Fibroblast of lung (primary cell): ENCODE results near the gene MYCBP. TPM values are rescaled to one million over a fixed set of nuclear protein-coding genes. Genes with fewer than 3 reads are reported as not detected.

Experiments
- DNase-seq, 2 donors: peaks; one replicate each; pipeline versions ENCODE4 v3.0.0 to v3.0.0-alpha.2; 2010; ENCODE audit warnings: low read depth in 2 of 2
- H2AFZ ChIP-seq: 2 replicates; pipeline ENCODE4 v1.5.1; 2012; ENCODE audit warnings: low read length, control low read depth, inconsistent platforms
- H3K27ac ChIP-seq: 2 replicates; pipeline ENCODE4 v1.5.1; 2011; ENCODE audit warnings: low read length, control low read depth; ENCODE audit not compliant: insufficient read depth
- H3K27me3 ChIP-seq: 2 replicates; pipeline ENCODE4 v1.5.1; 2011; ENCODE audit warnings: mild to moderate bottlenecking, low read length; ENCODE audit not compliant: control insufficient read depth, insufficient read depth
- H3K36me3 ChIP-seq: 2 replicates; pipeline ENCODE4 v1.5.1; 2011; ENCODE audit warnings: low read length; ENCODE audit not compliant: control insufficient read depth, insufficient read depth
- H3K4me1 ChIP-seq: 2 replicates; pipeline ENCODE4 v1.5.1; 2011; ENCODE audit warnings: low read length; ENCODE audit not compliant: control insufficient read depth, insufficient read depth; ENCODE audit errors: extremely low read depth
- H3K4me2 ChIP-seq: 2 replicates; pipeline ENCODE4 v1.5.1; 2011; ENCODE audit warnings: low read length, control low read depth; ENCODE audit not compliant: insufficient read depth; ENCODE audit errors: extremely low read depth
- H3K4me3 ChIP-seq, 4 experiments: fragments of 200-600 bp in 1 of 4; sonication (generic) in 1 of 4; replicated peaks in 1 of 4; 2 replicates each; pipeline ENCODE4 v1.5.1; 2011 to 2016; ENCODE audit warnings: low read length in 4 of 4, low read depth in 3 of 4, mild to moderate bottlenecking in 3 of 4, control low read depth in 2 of 4, inconsistent platforms in 1 of 4, mixed read lengths in 1 of 4; ENCODE audit not compliant: insufficient read depth in 1 of 4; ENCODE audit errors: control extremely low read depth in 1 of 4
- H3K79me2 ChIP-seq: 2 replicates; pipeline ENCODE4 v1.5.1; 2012; ENCODE audit warnings: mild to moderate bottlenecking, low read length, inconsistent platforms; ENCODE audit not compliant: control insufficient read depth, insufficient read depth
- H3K9ac ChIP-seq: 2 replicates; pipeline ENCODE4 v1.5.1; 2011; ENCODE audit warnings: mild to moderate bottlenecking, low read length, control low read depth; ENCODE audit not compliant: insufficient read depth
- H3K9me3 ChIP-seq: 2 replicates; pipeline ENCODE4 v1.5.1; 2012; ENCODE audit warnings: low read depth, low read length; ENCODE audit not compliant: control insufficient read depth, insufficient read depth
- H4K20me1 ChIP-seq: 2 replicates; pipeline ENCODE4 v1.5.1; 2011; ENCODE audit warnings: low read length; ENCODE audit not compliant: control insufficient read depth, insufficient read depth; ENCODE audit errors: extremely low read depth
- EZH2 ChIP-seq: IDR thresholded peaks from 2 replicates; pipeline ENCODE4 v1.5.1; 2012; ENCODE audit warnings: low read length, control low read depth, mild to moderate bottlenecking; ENCODE audit errors: missing control alignments
- polyA plus RNA-seq, 2 donors: library from polyadenylated mRNA; depleted of rRNA in 1 of 2; stranded (reverse) in 1 of 2; unstranded in 1 of 2; fragments of >200 nt; gene quantifications; 2 replicates each; pipeline ENCODE4 v1.2.1, GENCODE V29; 2011 to 2012; ENCODE audit warnings: missing spikeins in 1 of 2
- total RNA-seq: library from RNA; depleted of rRNA; stranded (reverse); fragments of >200 nt; gene quantifications from 2 replicates; pipeline ENCODE4 v1.2.1, GENCODE V29; 2014
- TF ChIP-seq, protein P1 (sequence below), 2 donors: IDR thresholded peaks in 1 of 2; conservative IDR thresholded peaks in 1 of 2; 1 replicate in 1 of 2; 2 replicates in 1 of 2; pipeline ENCODE4 v1.5.1; 2011 to 2012; ENCODE audit warnings: low read length in 2 of 2, control low read depth in 1 of 2, inconsistent platforms in 1 of 2, low read depth in 1 of 2, mild to moderate bottlenecking in 1 of 2

The MYCBP gene
- total and polyA plus RNA-seq, 2 donors (not counting 1 experiment from before 2014, with no cell fraction given): 4.0 to 12.5 TPM

DNA sequence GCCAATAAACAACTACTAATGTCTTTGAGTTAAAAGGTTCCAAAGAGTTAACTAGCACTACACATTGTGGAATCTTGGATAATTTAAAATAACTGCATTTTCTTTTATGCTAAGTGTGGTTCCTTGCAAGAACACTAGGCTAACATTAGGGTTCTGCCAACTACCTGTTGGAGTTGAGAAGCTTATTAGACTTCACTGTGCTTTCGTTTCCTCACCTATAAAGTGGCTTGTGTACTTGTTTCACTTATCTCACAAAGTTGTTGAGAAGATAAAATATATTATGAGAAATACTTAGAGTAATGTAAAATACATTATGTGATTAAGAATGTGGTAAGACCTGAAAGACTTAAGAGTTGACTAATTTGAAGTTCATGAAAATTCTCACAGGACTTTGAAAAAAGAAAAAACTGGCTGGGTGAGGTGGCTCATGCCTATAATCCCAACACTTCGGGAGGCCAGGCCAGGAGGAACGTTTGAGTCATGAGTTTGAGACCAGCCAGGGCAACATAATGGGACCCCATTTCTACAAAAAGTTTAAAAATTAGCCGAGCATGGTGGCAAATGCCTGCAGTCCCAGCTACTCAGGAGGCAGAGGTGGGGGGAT, 7.9 kb downstream of the MYCBP start:
- Histone ChIP-seq H3K4me3 (no peak overlapping the region), H3K9ac (no peak overlapping the region), H3K79me2 (peaks cover 14% of the 10 kb centered on the region), H3K27ac (no peak overlapping the region), H3K27me3 (no peaks in the 10 kb centered on the region), H3K9me3 (no peaks in the 10 kb centered on the region), H3K36me3 (no peaks in the 10 kb centered on the region), H4K20me1 (no peaks in the 10 kb centered on the region), H3K4me2 (no peak overlapping the region), H3K4me1 (no peaks in the 10 kb centered on the region), H2AFZ (no peak overlapping the region)
- DNase-seq: no peak
- no peak for TF ChIP-seq EZH2
- TF ChIP-seq, protein P1, sequence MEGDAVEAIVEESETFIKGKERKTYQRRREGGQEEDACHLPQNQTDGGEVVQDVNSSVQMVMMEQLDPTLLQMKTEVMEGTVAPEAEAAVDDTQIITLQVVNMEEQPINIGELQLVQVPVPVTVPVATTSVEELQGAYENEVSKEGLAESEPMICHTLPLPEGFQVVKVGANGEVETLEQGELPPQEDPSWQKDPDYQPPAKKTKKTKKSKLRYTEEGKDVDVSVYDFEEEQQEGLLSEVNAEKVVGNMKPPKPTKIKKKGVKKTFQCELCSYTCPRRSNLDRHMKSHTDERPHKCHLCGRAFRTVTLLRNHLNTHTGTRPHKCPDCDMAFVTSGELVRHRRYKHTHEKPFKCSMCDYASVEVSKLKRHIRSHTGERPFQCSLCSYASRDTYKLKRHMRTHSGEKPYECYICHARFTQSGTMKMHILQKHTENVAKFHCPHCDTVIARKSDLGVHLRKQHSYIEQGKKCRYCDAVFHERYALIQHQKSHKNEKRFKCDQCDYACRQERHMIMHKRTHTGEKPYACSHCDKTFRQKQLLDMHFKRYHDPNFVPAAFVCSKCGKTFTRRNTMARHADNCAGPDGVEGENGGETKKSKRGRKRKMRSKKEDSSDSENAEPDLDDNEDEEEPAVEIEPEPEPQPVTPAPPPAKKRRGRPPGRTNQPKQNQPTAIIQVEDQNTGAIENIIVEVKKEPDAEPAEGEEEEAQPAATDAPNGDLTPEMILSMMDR (conservative IDR thresholded peaks at IDR 0.05 in 1 of 2, IDR thresholded peaks at IDR 0.05 in 1 of 2; ENCODE audit: low read depth in 1 of 2, low read length in 2 of 2): no peak

DNA sequence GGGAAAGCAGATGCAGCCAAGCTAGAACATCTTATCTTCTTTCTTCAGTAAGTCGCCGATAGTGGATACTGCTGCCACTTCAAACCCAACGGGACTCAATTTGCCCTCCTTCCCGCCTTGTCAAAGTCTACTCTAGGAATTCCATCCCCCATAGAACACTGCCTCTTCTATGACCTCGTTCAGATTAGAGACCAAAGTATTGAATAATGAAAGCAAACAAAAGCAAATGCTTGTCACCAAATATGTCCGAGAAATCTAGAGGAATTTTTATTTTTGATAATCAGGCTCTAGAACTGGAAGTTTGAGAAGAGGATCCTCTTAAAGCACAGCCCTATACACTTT, 12.7 kb downstream of the MYCBP start:
- peak overlapping the region; percentile 86 for H2AFZ ChIP-seq
- H4K20me1 ChIP-seq: no peaks in the 10 kb centered on the region
- H3K9ac ChIP-seq: peak overlapping the region; percentile 72
- no peaks in the 10 kb centered on the region for H3K9me3 ChIP-seq
- peak in 1 of 2 donors; percentile 13 for DNase-seq
- peak overlapping the region; percentile 77 for H3K4me2 ChIP-seq
- peaks cover 2% of the 10 kb centered on the region for H3K4me1 ChIP-seq
- TF ChIP-seq, protein P1 (conservative IDR thresholded peaks at IDR 0.05 in 1 of 2, IDR thresholded peaks at IDR 0.05 in 1 of 2; ENCODE audit: low read depth in 1 of 2, low read length in 2 of 2): no peak
- TF ChIP-seq EZH2: no peak
- H3K79me2 ChIP-seq: peaks cover 44% of the 10 kb centered on the region
- no peaks in the 10 kb centered on the region for H3K27me3 ChIP-seq
- H3K27ac ChIP-seq: peak overlapping the region; percentile 48
- peaks cover 2% of the 10 kb centered on the region for H3K36me3 ChIP-seq
- peak overlapping the region; percentile 53 to 95 (median 86) for H3K4me3 ChIP-seq

DNA sequence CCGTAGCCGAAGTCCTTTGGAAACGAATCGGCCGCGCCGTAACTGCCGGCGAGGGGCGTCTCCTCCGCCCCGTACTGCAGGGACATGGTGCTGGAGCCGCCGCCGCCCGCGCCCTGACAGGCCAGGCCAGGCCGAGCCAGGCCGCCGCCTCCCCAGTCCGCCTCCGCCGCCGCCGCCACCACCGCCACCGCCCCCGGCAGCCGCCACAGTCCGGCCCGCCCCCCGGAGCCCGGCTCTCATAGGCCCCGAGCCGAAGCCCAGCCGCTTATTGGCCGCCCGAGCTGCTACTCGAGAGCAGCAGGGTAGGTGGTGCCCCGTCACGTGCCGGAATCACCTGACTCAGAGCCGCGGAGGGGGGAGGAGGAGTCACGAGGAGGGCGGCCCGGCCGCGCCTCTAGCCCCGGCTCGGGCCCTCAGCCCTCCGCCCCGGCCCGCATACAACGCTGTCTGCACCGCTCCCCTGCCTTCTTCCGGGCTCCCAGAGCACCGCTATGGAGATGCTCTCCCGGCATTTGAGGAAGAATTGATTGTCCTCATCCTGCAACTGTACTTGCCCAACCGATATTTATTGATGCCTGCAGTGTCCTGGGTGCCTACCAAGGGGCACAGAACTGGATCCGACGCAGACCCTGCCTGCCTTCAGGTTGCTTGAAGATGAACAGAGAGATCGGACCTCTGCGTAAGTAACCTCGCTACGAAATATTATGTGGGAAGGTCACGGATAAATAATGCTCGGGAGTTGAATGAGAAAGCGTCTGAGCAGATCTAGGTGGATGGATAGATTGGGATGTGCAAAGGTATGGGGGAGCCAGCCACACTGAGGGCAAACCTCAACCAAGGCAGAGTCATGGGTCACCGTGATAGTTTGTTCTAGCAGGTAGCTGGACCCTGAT, 13.3 kb downstream of the MYCBP start, which contains the start of gene RRAGC:
RRAGC (minus strand) TSS at position 212 of the 893 bp plus-strand sequence; CDS start at position 86, 126 bp downstream.
- H3K27me3 ChIP-seq: no peaks in the 10 kb centered on the region
- H3K4me3 ChIP-seq: peak within 1 kb of the TSS; percentile 90 to 96 (median 95)
- H3K4me2 ChIP-seq: peak within 1 kb of the TSS; percentile 77
- H3K9me3 ChIP-seq: no peaks in the 10 kb centered on the region
- peak within 1 kb of the TSS; percentile 80 for H3K27ac ChIP-seq
- TF ChIP-seq, protein P1 (conservative IDR thresholded peaks at IDR 0.05 in 1 of 2, IDR thresholded peaks at IDR 0.05 in 1 of 2; ENCODE audit: low read depth in 1 of 2, low read length in 2 of 2): no peak
- TF ChIP-seq EZH2: no peak
- H3K9ac ChIP-seq: peak within 1 kb of the TSS; percentile 78
- peaks cover 2% of the 10 kb centered on the region for H3K4me1 ChIP-seq
- peaks cover 44% of the 10 kb centered on the region for H3K79me2 ChIP-seq
- DNase-seq: peak; percentile 98
- H4K20me1 ChIP-seq: no peaks in the 10 kb centered on the region
- peak within 1 kb of the TSS; percentile 86 for H2AFZ ChIP-seq
- H3K36me3 ChIP-seq: peaks cover 2% of the 10 kb centered on the region
